Fibroblast of lung (primary cell): ENCODE measurements around the gene NPVF.

Source experiments
- EZH2 ChIP-seq: IDR thresholded peaks from 2 replicates; pipeline ENCODE4 v1.5.1; 2012; ENCODE audit warnings: low read length, control low read depth, mild to moderate bottlenecking; ENCODE audit errors: missing control alignments
- TF ChIP-seq, protein P1 (sequence below), 2 donors: IDR thresholded peaks in 1 of 2; conservative IDR thresholded peaks in 1 of 2; 1 replicate in 1 of 2; 2 replicates in 1 of 2; pipeline ENCODE4 v1.5.1; 2011 to 2012; ENCODE audit warnings: low read length in 2 of 2, control low read depth in 1 of 2, inconsistent platforms in 1 of 2, low read depth in 1 of 2, mild to moderate bottlenecking in 1 of 2

DNA sequence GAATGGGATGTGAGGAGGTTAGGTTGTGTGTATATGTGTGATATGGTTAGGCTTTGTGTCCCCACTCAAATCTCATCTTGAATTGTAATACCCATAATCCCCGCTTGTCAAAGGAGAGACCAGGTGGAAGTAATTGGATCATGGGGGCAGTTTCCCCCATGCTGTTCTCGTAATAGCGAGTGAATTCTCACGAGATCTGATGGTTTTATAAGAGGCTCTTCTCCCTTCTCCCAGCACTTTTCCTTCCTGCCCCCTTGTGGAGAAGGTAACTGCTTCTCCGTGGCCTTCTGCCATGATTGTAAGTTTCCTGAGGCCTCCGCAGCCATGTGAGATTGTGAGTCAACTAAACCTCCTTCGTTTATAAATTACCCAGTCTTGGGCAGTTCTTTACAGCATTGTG, 47.3 kb downstream of the NPVF start:
- TF ChIP-seq, protein P1, sequence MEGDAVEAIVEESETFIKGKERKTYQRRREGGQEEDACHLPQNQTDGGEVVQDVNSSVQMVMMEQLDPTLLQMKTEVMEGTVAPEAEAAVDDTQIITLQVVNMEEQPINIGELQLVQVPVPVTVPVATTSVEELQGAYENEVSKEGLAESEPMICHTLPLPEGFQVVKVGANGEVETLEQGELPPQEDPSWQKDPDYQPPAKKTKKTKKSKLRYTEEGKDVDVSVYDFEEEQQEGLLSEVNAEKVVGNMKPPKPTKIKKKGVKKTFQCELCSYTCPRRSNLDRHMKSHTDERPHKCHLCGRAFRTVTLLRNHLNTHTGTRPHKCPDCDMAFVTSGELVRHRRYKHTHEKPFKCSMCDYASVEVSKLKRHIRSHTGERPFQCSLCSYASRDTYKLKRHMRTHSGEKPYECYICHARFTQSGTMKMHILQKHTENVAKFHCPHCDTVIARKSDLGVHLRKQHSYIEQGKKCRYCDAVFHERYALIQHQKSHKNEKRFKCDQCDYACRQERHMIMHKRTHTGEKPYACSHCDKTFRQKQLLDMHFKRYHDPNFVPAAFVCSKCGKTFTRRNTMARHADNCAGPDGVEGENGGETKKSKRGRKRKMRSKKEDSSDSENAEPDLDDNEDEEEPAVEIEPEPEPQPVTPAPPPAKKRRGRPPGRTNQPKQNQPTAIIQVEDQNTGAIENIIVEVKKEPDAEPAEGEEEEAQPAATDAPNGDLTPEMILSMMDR (conservative IDR thresholded peaks at IDR 0.05 in 1 of 2, IDR thresholded peaks at IDR 0.05 in 1 of 2; ENCODE audit: low read depth in 1 of 2, low read length in 2 of 2): peak in 1 of 2 donors; percentile 21
- no peak for TF ChIP-seq EZH2
